Measurements from ENCODE around the gene WNT6. TPM values are rescaled to one million over a fixed set of nuclear protein-coding genes. Genes with fewer than 3 reads are reported as not detected.

The WNT6 gene
- under 0.01 TPM in 2 replicates for total RNA-seq

DNA sequence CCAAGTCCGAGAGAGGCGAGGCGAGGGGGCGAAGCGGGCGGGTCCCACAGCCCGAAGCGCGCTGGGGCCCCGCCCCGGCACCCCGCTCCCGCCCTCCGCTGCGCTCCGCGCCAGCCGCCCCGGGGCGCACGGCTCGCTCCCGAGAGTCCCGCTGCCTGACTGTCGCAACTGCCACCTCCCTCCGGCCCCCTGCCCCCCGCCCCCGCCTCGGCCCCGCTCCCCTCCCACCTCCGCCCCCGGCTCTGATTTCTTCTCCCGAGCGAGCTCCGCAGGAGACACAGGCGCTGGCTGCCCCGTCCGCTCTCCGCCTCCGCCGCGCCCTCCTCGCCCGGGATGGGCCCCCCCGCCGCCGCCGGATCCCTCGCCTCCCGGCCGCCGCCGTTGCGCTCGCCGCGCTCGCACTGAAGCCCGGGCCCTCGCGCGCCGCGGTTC lies at the start of gene WNT6:
WNT6 (plus strand) TSS at position 250 of the 432 bp plus-strand sequence. CDS start 233 bp downstream, outside the sequence.

DNA sequence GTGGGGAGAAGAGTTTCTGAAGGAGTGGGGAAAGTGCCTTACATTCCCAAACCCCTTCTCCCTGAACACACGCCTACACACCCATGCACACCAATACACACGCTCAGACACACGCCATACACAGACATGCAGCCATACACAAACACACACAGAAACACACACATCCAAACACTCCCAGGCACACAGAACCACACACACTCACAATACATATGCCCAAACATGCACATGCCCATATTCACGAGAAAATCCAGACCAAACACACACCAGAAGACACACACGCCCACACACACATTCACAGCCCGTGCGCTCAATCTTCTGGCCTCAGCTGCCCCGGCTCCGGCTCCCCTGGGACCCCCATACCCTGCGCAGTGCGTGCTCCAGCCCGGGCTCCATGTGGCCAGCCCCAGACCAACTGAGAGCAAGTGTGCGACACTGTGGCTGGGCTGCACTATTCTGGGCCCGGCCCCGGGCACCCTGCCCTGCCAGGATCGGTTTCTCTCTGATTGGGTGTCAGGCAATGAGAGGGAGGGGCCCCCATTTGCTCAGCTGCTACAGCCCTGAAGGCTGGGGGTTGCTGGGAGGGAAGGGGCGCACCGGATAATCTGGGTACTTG lies 28.1 kb upstream of the WNT6 start, which contains the start of gene PRKAG3:
PRKAG3 (minus strand) TSS at position 426 of the 613 bp plus-strand sequence.

DNA sequence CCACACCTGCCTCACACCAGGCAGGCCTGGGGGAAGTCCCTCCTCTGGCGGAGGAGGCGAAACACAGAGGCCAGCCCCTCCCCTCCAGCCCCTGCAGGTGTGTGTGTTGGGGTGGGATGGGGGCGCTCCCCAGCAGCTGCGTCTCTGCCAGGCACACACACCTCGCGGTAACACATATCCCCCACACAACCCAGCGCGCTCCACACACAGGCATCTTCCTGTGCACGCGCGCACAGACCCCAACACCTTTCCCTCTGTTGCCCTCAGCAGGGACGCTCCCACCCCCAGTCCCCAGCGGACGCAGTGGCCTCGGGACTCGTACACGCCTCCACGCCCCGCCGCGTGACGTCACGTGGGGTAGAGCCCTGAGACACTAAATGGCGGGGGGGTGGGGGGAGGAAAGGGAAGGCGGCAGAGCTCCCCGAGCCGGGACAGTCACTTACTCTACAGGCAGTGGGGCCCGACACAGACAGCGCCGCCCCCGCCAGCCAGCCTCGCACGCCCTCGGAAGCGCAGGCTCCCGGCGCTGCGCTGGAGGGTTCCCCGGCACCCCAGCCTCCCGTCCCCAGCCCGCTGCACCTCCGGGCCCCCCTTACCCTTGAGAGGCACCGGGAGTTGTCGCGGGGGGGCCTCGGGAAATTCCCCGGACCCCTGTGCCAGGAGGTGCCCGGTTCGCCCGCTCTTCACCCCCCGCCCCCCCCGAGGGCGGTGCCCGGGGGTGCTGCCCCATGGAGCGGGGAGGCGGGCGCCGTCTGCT lies 20.7 kb downstream of the WNT6 start, which contains the start of gene WNT10A:
WNT10A (plus strand) TSS at position 751 of the 757 bp plus-strand sequence. CDS start 144 bp downstream, outside the sequence.

Other genes with a start within 250 kb of the WNT6 start
- gene ZNF142, start 200.2 kb upstream of the WNT6 start, total RNA-seq: 5.8 and 6.5 TPM in 2 replicates
- gene BCS1L, start 200.1 kb upstream of the WNT6 start, total RNA-seq: 42.2 and 45.5 TPM in 2 replicates
- gene RNF25, start 187.8 kb upstream of the WNT6 start, total RNA-seq: 15.1 and 29.4 TPM in 2 replicates
- gene STK36, start 187.7 kb upstream of the WNT6 start, total RNA-seq: 3.0 and 10.4 TPM in 2 replicates
- gene TTLL4, start 149.0 kb upstream of the WNT6 start, total RNA-seq: 5.1 and 8.7 TPM in 2 replicates
- gene CYP27A1, start 77.7 kb upstream of the WNT6 start, total RNA-seq: 1.3 and 3.9 TPM in 2 replicates
- not detected in 2 replicates for gene PRKAG3, start 28.0 kb upstream of the WNT6 start, total RNA-seq
- gene WNT10A, start 21.0 kb downstream of the WNT6 start, total RNA-seq: 7.7 and 9.8 TPM in 2 replicates
- gene CDK5R2, start 99.9 kb downstream of the WNT6 start, total RNA-seq: not detected in 2 replicates
- not detected in 2 replicates for gene FEV, start 125.4 kb downstream of the WNT6 start, total RNA-seq
- gene CRYBA2, start 133.6 kb downstream of the WNT6 start, total RNA-seq: not detected in 2 replicates
- under 0.01 TPM in 1 of 2 replicates, not detected in the other for gene CFAP65, start 181.7 kb downstream of the WNT6 start, total RNA-seq
- not detected in 2 replicates for gene IHH, start 201.1 kb downstream of the WNT6 start, total RNA-seq